ENCODE measurements around the gene REN. TPM values are rescaled to one million over a fixed set of nuclear protein-coding genes. Genes with fewer than 3 reads are reported as not detected.

Gene REN
- polyA plus RNA-seq, 1 experiment: 0.99 TPM

- TF ChIP-seq, protein P1, sequence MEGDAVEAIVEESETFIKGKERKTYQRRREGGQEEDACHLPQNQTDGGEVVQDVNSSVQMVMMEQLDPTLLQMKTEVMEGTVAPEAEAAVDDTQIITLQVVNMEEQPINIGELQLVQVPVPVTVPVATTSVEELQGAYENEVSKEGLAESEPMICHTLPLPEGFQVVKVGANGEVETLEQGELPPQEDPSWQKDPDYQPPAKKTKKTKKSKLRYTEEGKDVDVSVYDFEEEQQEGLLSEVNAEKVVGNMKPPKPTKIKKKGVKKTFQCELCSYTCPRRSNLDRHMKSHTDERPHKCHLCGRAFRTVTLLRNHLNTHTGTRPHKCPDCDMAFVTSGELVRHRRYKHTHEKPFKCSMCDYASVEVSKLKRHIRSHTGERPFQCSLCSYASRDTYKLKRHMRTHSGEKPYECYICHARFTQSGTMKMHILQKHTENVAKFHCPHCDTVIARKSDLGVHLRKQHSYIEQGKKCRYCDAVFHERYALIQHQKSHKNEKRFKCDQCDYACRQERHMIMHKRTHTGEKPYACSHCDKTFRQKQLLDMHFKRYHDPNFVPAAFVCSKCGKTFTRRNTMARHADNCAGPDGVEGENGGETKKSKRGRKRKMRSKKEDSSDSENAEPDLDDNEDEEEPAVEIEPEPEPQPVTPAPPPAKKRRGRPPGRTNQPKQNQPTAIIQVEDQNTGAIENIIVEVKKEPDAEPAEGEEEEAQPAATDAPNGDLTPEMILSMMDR (IDR thresholded peaks at IDR 0.05; ENCODE audit: insufficient read depth, low read depth, low read length): no peak
- CTCF ChIA-PET: interaction anchor here (0.5 to 5.0 kb wide), 6 partner anchors 8 to 77 kb away, joined by 6 to 32 read pairs (median 10); no protein-coding TSS in a partner anchor
These were observed 25.3 kb upstream of the REN start for GRCh38 chr1:204191456-204191855.

DNA sequence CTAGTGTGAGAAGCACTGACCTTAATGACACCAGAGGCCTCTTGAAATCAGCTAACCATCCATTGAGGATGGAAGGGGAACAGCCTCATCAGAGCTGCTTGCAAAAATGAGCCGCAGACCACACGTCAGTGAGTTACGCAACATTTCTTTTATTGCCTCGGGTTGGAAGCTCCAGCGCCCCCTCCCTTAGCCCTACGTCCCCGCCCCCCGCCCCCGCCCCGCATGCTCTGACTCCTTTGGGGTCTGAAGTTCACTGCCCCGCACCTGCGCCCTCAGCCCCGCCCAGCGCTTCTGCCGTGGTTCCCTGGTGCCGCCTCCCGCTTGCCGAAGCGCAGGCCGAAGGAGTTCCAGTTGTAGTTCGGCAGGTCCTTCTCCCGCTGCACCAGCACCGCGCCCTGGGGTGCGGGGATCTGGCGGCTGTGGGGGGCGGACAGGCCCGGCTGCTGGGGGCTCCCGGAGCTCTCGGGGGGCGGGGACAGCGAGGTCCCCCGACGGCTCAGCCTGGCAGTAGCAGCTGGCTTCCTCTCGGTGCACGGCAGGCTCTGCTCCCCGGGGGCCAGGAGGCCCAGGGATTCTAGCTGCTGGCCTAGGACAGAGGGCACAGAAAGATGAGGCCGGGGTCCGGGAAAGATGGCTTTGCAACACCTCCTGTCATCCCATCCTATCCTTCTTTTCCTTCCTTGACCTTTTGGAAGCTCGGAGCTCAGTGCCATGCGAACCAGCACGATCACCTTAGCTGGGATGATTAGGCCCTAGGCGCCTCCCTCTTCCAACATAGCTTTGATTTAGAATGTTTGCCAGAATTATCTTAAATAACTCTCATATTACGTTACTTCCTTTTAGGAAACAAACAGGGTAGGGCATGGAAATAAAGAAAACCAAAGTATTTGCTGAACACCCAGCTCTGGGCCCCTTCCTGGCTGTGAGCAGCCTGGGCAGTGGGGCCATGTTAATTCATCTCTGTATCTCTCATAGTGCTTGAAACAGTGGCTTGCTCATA lies 24.4 kb upstream of the REN start:
- CTCF ChIA-PET: interaction anchor here (0.5 to 5.0 kb wide), 9 partner anchors 9 to 208 kb away, joined by 3 to 32 read pairs (median 7); no protein-coding TSS in a partner anchor
- TF ChIP-seq, protein P1 (IDR thresholded peaks at IDR 0.05; ENCODE audit: insufficient read depth, low read depth, low read length): no peak
- H3K4me3 ChIP-seq (ENCODE audit: low read depth, low read length): 0 out of 2 replicates have a peak overlapping the region, but pooled peaks have one; percentile 5
- H3K36me3 ChIP-seq (ENCODE audit: control insufficient read depth, insufficient read depth, low read length): no peaks in the 10 kb centered on the region
- H3K27me3 ChIP-seq (ENCODE audit: control insufficient read depth, insufficient read depth, low read length): peaks cover 1% of the 10 kb centered on the region; the same call in 1 of the 2 replicates
- POLR2A ChIA-PET: no interaction called here
- DNase-seq (ENCODE audit: low read depth): peak; percentile 13

More at GRCh38 chr1:204191456-204191855, 25.3 kb upstream of the REN start:
- POLR2A ChIA-PET: no interaction called here
- DNase-seq (ENCODE audit: low read depth): no peak
- Histone ChIP-seq H3K36me3 (ENCODE audit: control insufficient read depth, insufficient read depth, low read length) (no peaks in the 10 kb centered on the region), H3K27me3 (ENCODE audit: control insufficient read depth, insufficient read depth, low read length) (peaks cover 1% of the 10 kb centered on the region; the same call in 1 of the 2 replicates), H3K4me3 (ENCODE audit: low read depth, low read length) (no peak overlapping the region)

- DNase-seq (ENCODE audit: low read depth): no peak
- ChIA-PET CTCF (interaction anchor here (1.5 to 5.0 kb wide), 5 partner anchors 9 to 210 kb away, joined by 3 to 32 read pairs (median 13); no protein-coding TSS in a partner anchor), POLR2A (no interaction called here)
- Histone ChIP-seq H3K4me3 (ENCODE audit: low read depth, low read length) (no peak overlapping the region), H3K27me3 (ENCODE audit: control insufficient read depth, insufficient read depth, low read length) (peaks cover 1% of the 10 kb centered on the region; the same call in 1 of the 2 replicates), H3K36me3 (ENCODE audit: control insufficient read depth, insufficient read depth, low read length) (no peaks in the 10 kb centered on the region)
- TF ChIP-seq, protein P1 (IDR thresholded peaks at IDR 0.05; ENCODE audit: insufficient read depth, low read depth, low read length): no peak
These were observed 23.0 kb upstream of the REN start for GRCh38 chr1:204188959-204189639.

GRCh38 chr1:204186597-204186996 lies 20.5 kb upstream of the REN start:
- no peaks in the 10 kb centered on the region for H3K36me3 ChIP-seq (ENCODE audit: control insufficient read depth, insufficient read depth, low read length)
- H3K4me3 ChIP-seq (ENCODE audit: low read depth, low read length): no peak overlapping the region
- no peak for DNase-seq (ENCODE audit: low read depth)
- CTCF ChIA-PET: no interaction called here
- TF ChIP-seq, protein P1 (IDR thresholded peaks at IDR 0.05; ENCODE audit: insufficient read depth, low read depth, low read length): no peak
- POLR2A ChIA-PET: no interaction called here
- H3K27me3 ChIP-seq (ENCODE audit: control insufficient read depth, insufficient read depth, low read length): peaks cover 1% of the 10 kb centered on the region; the same call in 1 of the 2 replicates

Data from BJ (cell line).